HG03457 (cell line): Measurements from ENCODE around the gene SPINDOC.

Experiments used
- ATAC-seq: cut with Tn5 transposase; IDR thresholded peaks from one replicate; pipeline ENCODE4 v1.9.1; 2021; ENCODE audit warnings: moderate number of reproducible peaks; ENCODE audit not compliant: unreplicated experiment

The SPINDOC gene

DNA sequence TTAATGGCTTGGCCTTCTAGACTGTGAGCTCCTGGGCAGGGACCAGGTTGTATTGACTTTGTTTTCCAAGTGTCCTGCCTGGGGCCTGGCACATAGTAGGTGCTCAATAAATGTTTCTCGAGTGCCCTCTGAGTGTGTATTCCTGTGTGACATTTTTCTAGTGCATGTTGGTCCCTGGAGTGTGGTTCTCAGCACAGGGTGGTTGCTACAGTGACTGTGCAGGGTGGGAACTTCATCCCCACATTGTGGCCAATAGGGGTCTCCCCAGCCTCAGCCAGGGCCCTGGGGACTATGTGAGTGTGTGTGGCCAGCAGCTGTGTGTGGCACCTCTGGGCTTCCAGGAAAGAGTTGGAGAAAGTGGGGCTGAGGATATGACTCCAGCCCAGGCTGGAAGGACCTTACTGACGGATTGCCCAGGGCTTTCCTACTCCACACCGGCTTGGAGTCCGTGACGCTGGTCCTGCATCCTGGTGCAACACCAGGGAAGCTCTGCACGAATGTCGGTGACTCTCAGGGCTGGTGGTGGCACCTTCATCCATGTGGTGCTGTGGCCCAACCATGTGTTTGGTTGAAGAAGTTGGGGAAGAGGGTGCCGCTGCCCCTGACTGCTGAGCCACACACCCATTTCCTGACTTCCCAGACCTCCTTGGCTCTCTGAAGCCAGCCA is 16.7 kb downstream of the SPINDOC start:
- ATAC-seq, result no peak

DNA sequence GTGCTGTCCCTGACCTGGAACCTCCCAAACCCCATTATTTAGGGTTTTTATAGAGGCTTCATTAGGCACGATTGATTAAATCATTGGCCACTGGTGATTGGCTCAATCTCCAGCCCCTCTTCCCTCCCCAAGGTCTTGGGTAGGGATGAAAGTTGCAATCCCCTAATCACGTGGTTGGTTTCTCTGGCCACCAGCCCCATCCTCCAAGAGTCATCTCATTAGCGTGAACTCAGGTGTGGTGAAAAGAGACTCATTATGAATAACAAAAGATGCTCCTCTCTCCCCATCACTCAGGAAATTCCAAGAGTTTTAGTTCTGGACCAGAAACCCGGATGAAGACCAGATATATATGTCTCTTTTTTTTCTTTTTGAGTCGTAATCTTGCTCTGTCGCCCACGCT is 18.1 kb downstream of the SPINDOC start:
- no peak for ATAC-seq

DNA sequence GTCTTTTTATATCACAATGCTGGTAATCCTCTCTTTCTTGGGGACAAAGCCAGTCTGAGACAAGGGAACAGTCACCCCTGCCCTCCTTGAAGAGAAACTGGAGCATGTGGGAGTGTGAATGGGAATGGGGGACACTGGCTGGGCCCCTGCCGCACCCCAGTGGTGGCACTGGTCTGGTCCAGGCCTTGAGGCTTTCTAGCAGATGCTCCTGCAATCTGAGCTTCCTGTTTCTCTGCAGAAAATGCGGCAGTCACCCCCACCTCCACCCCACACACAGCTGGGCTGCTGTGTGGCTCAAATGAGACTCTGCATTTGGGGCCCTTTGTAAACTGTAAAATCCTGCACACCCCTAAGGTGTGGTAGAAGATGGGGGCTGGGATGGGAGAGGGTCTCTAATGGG is 19.1 kb downstream of the SPINDOC start:
- no peak for ATAC-seq

DNA sequence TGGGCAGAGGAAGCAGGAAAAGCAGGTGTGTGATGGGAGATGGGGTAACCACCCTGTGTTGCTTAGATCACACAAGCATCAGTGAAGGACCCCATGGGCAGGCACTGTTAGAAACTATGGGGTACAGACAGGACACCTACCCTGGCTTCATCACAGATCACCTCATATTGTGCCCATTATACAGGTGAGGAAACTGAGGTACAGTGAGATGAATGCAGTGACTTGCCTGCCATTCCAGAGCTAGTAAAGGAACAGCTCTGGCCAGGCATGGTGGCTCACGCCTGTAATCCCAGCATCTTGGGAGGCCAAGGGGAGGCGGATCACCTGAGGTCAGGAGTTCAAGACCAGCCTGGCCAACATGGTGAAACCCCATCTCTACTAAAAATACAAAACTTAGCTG is 19.8 kb downstream of the SPINDOC start:
- no peak for ATAC-seq

DNA sequence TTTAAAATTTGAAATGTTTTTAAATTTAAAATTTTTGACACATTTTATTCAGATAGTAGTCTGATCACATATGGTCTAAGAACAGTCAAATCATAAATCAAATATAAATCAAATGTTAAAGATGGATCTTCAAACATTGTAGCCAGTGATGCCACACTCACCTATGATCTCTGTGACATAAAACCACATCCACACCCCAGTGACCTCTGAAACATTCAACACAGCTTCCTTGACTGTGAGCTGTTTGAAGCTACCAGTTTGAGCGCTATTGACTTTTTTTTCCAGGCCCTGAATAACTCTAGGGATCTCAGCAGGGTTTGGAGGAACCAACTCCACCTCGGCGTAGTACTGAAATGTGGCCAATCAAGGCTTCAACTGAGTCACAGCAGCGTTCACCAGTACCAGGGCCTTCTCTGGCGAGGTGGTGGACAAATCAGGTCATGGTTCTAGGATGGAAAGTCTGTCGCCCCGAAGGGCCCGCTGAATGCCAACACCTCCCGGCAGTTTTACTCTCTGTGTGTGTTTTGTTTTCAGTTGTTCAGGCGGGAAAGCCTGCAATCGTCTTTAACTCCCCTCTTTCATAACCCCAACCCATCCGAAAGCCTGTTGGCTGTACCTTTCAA is 21.4 kb downstream of the SPINDOC start:
- ATAC-seq, result no peak

DNA sequence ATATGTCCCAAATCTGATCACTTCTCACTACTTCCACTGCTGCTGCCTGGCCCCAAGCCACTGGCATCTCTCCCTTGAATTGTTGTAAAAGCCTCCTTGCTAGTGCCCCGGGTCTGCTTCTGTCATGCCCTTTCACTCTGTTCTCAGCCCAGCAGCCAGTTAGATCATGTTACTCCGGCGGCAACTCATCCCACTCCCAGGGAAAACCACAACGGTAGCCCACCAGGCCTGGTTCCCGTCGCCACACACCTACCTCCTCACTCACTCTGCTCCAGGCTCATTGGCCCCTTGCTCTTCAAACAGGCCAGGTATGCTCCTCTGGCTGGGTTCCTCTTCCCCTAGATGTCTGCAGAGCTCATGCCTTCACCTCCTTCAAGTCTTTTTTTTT is 21.9 kb downstream of the SPINDOC start:
- no peak for ATAC-seq

DNA sequence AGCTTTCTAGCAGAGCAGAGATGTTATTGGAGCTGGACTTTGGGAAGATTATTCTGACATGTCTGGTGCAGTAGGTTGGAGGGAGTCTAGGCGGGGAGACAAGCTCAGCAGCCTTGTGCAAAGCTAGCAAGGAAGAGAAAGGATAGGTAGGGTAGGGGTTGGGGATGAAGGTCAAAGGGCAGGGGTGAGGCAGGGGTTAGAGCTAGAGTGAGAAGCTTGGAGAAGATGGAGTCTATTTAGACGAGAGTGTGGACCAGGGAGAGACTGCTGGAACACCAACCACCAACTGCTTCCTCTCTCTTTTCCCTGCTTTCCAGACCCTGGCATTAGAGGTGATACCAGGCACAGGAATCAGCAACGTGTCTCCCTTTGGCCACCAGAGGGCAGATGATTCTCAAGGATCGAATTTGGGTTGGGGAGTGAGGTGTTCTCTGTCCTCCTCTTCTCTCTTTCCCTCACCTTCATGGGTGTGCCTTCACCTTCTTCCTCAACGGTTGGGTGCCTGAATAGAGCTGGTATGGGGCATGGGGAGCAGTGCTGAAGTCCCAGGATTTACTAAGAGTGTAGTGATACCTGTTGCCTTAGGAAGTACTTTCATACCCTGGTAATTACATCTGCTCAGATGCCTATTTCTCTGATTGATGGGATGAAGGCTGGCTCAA is 23.9 kb downstream of the SPINDOC start:
- ATAC-seq, result no peak

DNA sequence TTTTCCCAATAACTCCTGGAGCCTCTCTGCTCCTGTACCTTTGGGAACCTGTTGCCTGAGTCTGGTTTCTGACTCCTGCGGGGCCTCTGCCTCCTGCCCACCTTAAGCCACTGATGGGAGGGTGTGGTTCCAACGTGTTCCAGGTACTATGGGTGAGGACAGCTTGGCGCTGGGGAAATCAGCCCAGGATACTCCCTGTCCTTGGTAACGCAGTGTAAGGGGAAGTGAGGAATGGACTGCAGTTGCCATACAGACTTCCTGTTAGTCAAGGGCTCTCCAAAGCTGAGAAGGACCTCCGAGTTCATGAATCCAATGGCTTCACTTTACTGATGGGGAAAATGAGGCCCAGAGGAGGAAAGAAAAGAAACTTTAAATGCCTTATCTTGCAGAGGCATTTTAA is 24.5 kb downstream of the SPINDOC start:
- no peak for ATAC-seq

DNA sequence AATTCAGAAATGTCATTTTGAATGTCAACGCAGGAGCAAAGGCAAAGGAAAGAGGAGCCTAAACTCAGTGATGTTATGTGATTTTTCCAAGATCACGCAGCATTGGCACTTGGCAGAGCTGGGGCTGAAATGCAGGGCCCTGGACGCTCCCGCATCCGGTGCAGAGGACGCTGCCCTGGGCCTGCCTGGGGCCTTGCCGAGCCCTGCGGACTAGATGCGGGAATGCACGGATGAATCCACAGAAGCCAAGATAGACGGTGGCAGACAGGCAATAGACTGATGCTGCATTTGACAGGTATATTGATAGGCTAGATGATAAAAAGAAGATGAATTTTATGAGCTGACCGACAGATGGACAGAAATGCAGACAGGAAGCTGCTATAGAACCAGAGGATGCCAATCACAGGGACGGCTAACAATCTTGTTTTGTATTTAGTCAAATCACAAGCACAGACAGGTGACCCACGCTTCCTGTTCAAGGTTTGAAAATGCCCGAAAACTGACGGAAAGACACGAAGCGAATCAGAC is 25.0 kb downstream of the SPINDOC start:
- ATAC-seq, result peak; percentile 3

DNA sequence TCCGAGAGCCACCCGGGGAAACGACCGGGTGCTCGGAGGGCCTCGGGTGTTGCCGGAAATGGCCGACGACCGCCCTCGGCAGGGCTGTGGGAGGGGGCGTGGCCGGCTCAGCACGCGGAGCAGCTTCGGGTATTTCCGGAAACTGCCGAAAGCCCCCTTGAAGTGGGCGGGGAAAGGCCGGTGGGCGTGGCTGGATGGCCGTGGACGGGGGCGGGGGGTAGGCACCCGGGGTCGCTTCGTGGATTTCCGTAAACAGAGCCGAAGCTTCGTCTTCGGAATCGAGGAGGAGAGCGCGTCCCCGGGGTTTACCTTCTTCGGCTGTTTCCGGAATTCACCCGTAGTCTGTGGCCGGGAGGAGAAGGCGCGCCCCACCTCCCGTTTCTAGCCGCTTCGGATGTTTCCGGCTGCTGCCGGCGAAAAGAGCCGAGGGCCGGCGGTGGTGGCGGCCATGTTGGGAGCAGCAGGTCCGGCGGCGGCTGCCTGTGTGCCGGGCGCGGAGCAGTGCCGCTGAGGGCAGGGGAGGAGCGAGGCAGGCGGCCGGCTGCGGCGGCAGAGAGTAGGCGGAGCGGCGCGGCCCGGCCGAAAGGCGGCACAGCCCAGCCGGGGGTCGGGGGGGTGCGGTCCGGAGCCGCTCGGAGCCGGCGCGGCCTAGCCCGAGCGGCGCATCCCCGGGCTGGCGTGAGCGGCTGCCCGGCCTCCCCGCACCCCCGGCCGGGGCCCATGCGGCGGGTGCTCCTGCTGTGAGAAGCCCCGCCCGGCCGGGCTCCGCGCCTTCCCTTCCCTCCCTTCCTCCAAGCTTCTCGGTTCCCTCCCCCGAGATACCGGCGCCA is 25.6 kb downstream of the SPINDOC start, which contains the start of gene MARK2:
Gene MARK2 (plus strand): TSS at position 433 of the 830 bp plus-strand sequence. CDS start 397 bp downstream, at position 830.
- peak; percentile 59 for ATAC-seq

DNA sequence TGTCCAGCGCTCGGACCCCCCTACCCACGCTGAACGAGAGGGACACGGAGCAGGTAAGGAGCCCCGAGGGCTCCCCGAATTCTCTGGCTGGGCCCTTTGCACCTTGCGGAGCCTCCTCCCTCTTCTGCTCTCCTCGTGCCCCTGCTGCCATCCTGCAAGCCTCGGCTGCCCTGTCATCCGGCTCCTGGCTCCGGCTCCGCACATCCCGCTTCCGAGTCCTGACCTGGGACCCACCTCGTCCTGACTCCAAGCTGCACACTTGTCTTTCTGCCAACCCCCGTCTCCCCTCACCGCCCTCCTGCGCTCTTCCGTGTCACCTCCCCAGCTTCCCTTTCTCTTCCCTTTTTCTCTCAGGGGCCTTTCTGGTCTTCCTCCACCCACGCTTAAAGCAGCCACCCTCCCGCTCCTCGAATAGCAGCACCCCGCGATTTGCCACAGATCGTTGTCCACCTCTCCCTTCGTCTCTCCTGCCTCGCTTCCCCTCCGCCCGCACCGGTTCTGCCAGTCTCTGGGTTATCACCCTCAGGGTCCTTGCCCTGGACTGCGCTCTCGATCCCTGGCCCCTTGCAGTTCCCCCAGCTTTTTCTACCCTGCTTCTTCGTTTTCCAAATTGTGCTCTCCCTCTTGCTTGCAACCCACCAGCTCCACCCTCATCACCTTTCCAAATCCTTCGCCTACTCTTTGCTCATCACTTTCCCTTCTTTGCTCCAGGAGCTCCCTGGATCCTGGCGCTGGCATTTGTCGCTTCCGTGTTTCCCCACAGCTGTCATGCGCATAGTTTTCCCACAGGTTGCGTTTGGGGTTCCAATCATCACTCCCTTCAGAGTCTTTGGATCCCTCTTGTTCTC is 26.5 kb downstream of the SPINDOC start:
- ATAC-seq, result peak; percentile 4

DNA sequence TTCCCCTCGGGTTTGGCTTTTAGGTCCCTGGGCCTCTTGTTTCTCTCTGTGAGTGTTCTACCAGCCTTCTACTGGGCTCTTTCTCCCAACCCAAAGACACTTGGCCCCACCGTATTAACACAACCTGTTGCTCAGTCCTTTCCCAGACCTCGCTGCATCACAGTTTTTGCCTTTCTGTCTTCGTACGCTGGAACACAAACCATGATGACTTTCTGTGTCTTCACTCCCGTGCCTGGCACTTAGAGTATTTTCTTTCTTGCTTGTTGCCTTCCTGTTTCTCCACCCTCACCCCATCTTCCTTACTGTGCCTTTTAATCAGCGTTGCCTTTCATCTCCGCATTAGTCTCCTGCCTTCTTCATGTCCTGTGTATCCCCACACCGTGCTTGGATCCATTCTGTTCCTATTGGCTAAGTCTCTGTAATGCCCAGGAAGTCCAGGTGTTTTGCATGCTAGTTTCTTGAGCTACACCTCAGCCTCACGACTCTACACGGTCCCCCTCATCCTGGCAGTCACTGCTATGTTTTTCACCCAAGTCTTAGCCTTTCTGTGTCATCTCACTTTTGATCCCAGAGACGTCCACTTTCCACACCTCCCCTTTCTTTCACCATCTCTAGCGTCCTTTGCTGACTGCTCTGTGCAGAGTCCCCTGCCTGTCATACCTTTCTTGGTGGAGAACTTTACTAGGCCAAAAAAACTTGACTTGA is 27.3 kb downstream of the SPINDOC start:
- no peak for ATAC-seq

DNA sequence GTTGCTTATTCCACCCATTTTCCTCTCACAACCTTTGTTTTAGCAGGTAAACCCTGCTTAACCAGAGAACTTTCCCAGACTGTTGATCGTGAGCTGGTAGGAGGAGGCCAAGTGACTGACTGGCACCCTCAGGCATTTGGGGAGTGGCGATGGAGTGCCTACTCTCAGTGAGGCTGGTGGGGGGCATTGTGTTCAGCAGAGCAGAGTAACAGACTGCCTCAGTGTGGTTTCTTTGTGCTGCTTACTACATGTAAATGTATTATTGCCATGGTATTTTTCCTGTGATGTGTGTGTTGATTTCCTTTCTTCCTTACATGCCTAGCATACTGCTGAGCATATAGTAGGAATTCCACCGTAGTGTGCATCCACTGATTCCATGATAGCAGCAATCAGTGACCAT is 28.3 kb downstream of the SPINDOC start:
- no peak for ATAC-seq

DNA sequence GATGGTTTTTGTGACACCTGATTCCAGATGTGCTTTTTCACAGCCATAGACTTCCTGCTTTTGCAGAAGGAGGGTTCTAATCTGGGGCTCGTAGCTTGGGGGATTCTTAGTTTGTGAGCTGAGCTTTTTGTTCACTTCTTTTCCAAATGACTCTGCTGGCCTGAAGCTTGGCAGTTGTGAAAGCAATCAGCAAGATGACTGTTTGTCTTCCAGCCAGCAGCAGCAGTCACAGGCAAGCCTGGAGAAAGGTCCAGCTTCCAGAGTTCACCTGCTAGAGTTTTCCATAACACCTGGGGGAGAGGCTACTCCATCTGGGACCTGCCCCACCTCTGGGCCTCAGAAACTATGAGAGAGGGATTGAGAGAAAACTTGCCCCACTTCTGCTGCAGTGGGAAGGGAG is 29.8 kb downstream of the SPINDOC start:
- ATAC-seq, result no peak

DNA sequence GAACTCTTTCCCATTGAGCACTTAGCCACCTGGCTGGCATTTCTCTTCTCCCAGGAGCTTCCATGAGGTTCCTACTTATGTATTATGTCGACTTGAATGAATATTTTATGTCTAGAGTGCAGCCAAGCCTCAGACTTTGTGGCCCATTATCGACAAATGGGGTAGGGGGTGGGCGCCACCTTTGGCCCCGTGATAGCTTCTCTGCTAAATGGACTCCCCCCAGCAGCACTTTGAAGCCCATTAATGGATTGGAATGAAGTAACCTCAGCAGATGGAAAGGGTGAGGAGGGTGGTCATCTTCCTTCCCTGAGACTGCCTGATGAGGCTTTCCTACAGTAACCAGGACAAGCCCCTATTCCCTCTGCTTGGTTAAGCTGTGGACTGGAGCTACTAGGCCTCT is 31.6 kb downstream of the SPINDOC start:
- ATAC-seq, result no peak

DNA sequence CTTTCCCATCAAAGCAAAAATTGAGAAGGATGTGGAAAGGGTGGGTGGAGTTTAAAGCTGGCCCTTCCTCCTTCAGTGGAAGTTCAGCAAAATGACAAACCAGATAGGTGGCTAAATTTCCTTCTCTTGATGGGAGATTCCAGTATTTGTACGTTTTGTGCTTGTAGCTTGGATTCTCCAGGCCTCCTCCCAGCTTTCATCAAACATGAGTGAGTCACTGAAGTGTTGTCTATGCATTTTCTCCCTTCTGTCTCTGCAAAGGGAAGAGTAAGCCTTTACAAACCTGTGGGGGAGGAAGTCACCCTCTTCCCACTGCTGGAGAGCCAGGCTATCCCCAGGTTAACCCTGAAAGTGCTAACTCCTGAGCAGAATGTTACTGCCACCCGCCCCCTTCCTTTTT is 32.0 kb downstream of the SPINDOC start:
- ATAC-seq, result no peak

DNA sequence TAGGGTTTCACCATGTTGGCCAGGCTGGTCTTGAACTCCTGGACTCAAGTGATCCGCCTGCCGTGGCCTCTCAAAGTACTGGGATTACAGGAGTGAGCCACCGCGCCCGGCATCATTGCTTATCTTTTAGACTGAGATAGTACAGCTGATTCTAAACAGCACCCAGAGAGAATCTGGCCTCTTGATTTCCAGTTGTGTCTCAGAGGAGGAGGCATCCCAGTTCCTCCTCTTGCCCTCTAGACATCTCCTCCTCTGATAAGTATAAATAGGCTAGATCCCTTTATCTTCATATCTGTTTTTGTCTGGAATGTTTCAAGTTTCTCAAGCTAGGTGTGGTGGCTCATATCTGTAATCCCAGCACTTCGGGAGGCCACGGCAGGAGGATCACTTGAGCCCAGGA is 32.7 kb downstream of the SPINDOC start:
- ATAC-seq, result no peak

DNA sequence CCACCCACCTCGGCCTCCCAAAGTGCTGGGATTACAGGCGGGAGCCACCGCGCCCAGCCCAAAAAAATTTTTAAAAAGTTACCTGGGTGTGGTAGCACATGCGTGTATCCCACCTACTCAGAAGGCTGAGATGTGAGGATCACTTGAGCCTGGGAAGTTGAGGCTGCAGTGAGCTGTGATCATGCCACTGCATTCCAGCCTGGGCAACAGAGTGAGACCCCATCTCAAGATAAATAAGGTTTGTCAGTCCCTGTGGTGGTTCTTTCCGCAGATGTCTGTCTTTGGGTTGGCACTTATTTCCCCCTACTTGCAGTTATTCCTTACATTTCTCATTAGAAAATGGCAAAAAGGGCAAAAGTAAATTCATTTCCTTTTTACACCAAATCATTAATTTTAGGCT is 33.6 kb downstream of the SPINDOC start:
- no peak for ATAC-seq

DNA sequence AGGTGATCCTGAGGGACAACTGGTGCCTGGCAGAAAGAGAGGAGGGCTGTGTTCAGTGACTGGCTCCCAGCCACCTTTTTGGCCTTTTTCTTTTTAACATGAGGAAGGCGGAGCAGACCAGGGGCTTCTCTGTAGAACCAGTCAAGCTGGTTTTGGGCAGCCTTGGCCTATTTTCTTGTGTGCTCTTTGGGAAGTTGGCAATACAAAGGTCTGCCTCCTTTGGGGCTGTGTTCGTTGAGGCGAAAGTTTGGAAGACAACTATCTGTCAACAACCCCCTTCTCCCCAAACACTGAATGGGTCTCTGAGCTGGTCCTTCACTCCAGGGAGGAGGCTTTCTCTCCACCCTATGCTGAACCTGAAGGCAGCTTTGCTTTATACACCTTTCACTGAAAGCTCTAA is 34.1 kb downstream of the SPINDOC start:
- no peak for ATAC-seq

DNA sequence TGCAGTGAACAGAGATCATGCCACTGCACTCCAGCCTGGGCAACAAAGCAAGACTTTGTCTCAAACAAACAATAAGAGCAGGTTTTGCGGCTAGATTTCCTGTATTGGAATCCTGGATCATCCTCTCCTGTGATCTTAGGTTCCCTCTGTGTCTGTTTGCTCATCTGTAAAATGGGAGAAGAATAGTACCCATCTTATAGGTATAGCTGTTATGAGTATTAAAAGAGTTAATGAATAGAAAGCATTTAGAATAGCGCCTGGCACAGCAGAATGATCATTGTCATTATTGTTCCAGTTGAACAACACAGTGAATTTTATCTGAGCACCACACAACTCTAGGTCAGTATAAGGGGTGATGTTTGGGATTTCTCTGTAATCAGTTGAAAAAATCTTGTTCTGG is 36.4 kb downstream of the SPINDOC start:
- no peak for ATAC-seq
